HepG2 (cell line): Measurements from ENCODE around the gene WDR19. TPM values are rescaled to one million over a fixed set of nuclear protein-coding genes. Genes with fewer than 3 reads are reported as not detected.
A peak's percentile ranks its signal among the peaks of the same experiment; 100 is the strongest.

Experiments used
- ATAD3A ChIP-seq: sonication (generic); formaldehyde crosslinking; IDR thresholded peaks from 2 replicates; pipeline ENCODE4 v1.4.0; 2020; ENCODE audit warnings: missing genetic modification reagents
- CEBPB ChIP-seq: IDR thresholded peaks from 2 replicates; pipeline ENCODE4 v1.6.1; 2011; ENCODE audit warnings: low read depth, low read length, improper control_type of control experiment, borderline replicate concordance
- DRAP1 ChIP-seq: IDR thresholded peaks from 2 replicates; pipeline ENCODE4 v1.6.1; 2016; ENCODE audit warnings: missing genetic modification reagents, missing compliant biosample characterization
- ETV6 ChIP-seq: sonication (generic); formaldehyde crosslinking; conservative IDR thresholded peaks from 2 replicates; pipeline ENCODE4 v1.4.0; 2020; ENCODE audit warnings: missing genetic modification reagents
- HDAC2 ChIP-seq: sonication (generic); formaldehyde crosslinking; IDR thresholded peaks from 2 replicates; pipeline ENCODE4 v1.4.0; 2020; ENCODE audit warnings: missing genetic modification reagents
- HDAC6 ChIP-seq: fragments of 200-600 bp; sonication (generic); IDR thresholded peaks from 2 replicates; pipeline ENCODE4 v1.7.0; 2017; ENCODE audit warnings: mild to moderate bottlenecking, antibody characterized with exemption, low read length, low read depth
- REPIN1 ChIP-seq: sonication (generic); formaldehyde crosslinking; IDR thresholded peaks from 2 replicates; pipeline ENCODE4 v1.8.0; 2022; ENCODE audit warnings: missing genetic modification reagents, low read depth, mild to moderate bottlenecking, borderline replicate concordance
- SKI ChIP-seq: fragments of 450-650 bp; IDR thresholded peaks from one replicate; pipeline ENCODE4 v1.6.1; 2018; ENCODE audit warnings: mild to moderate bottlenecking; ENCODE audit not compliant: partially characterized antibody
- TEAD3 ChIP-seq: optimal IDR thresholded peaks from 2 replicates; pipeline ENCODE3; 2016; ENCODE audit warnings: borderline replicate concordance
- ZBTB2 ChIP-seq: sonication (generic); formaldehyde crosslinking; IDR thresholded peaks from 2 replicates; pipeline ENCODE4 v1.8.0; 2022; ENCODE audit warnings: low read depth, missing genetic modification reagents
- ZBTB21 ChIP-seq: sonication (generic); formaldehyde crosslinking; IDR thresholded peaks from 2 replicates; pipeline ENCODE4 v1.4.0; 2020; ENCODE audit warnings: missing genetic modification reagents
- ZBTB8A ChIP-seq: sonication (generic); formaldehyde crosslinking; IDR thresholded peaks from 2 replicates; pipeline ENCODE4 v1.4.0; 2020; ENCODE audit warnings: mild to moderate bottlenecking, low read depth, missing genetic modification reagents, borderline replicate concordance
- ZNF264 ChIP-seq: sonication (generic); formaldehyde crosslinking; IDR thresholded peaks from 2 replicates; pipeline ENCODE4 v1.4.0; 2020; ENCODE audit warnings: missing genetic modification reagents
- ZNF446 ChIP-seq: sonication (generic); formaldehyde crosslinking; IDR thresholded peaks from 2 replicates; pipeline ENCODE4 v1.5.0; 2020; ENCODE audit warnings: mild to moderate bottlenecking, missing genetic modification reagents
- ZNF557 ChIP-seq: sonication (generic); formaldehyde crosslinking; IDR thresholded peaks from 2 replicates; pipeline ENCODE4 v1.4.0; 2020; ENCODE audit warnings: missing genetic modification reagents
- ZNF709 ChIP-seq: sonication (generic); formaldehyde crosslinking; IDR thresholded peaks from 2 replicates; pipeline ENCODE4 v1.5.0; 2020; ENCODE audit warnings: mild to moderate bottlenecking, missing genetic modification reagents
- ZSCAN25 ChIP-seq: sonication (generic); formaldehyde crosslinking; IDR thresholded peaks from 2 replicates; pipeline ENCODE4 v1.8.0; 2022; ENCODE audit warnings: mild to moderate bottlenecking, missing genetic modification reagents
- polyA plus RNA-seq, 8 experiments: library from polyadenylated mRNA; depleted of rRNA in 3 of 8; stranded (reverse) in 7 of 8; unstranded in 1 of 8; fragments of >200 nt; fragmentation: Illumina TruSeq in 4 of 8; extraction: Trizol in 4 of 8; gene quantifications; 2 replicates each; pipeline versions ENCODE4 v1.2.1 to v1.2.3, GENCODE V29; 2011 to 2016; ENCODE audit warnings: low read depth in 4 of 8, missing spikeins in 1 of 8, mixed read lengths in 1 of 8; ENCODE audit not compliant: insufficient read depth in 1 of 8
- total RNA-seq, 5 experiments: library from RNA; depleted of rRNA; stranded (reverse); fragments of >200 nt; fragmentation: Illumina TruSeq; extraction: Trizol; gene quantifications; 2 replicates each; pipeline ENCODE4 v1.2.3, GENCODE V29; 2016; ENCODE audit warnings: low read depth in 1 of 5
- TF ChIP-seq, protein P1 (sequence below): sonication (generic); formaldehyde crosslinking; IDR thresholded peaks from 2 replicates; pipeline ENCODE4 v1.5.1; 2020; ENCODE audit warnings: mild to moderate bottlenecking, missing genetic modification reagents

Gene WDR19
- total and polyA plus RNA-seq, 2 of the 13 experiments (the other 11 are each of a cell fraction or from before 2014, with no cell fraction given): 22.9 to 34.1 TPM

GRCh38 chr4:39233114-39233513 is 50.8 kb downstream of the WDR19 start (continued):
- TF ChIP-seq ZBTB21 (CRISPR knock-in tag): no peak
- TF ChIP-seq ETV6 (CRISPR knock-in tag): no peak
- TF ChIP-seq ZNF446: no peak
- TF ChIP-seq ZNF709 (CRISPR knock-in tag): no peak
- no peak for TF ChIP-seq HDAC6
- TF ChIP-seq TEAD3 (CRISPR knock-in tag): no peak
- TF ChIP-seq ZNF557 (CRISPR knock-in tag): no peak
- no peak for TF ChIP-seq CEBPB
- no peak for TF ChIP-seq ZBTB8A
- TF ChIP-seq SKI: peak; percentile 52
- no peak for TF ChIP-seq ZBTB2 (CRISPR knock-in tag)
- TF ChIP-seq DRAP1 (CRISPR knock-in tag): no peak
- no peak for TF ChIP-seq REPIN1 (CRISPR knock-in tag)
- no peak for TF ChIP-seq ATAD3A (CRISPR knock-in tag)
- TF ChIP-seq HDAC2: no peak
- TF ChIP-seq ZSCAN25 (CRISPR knock-in tag): no peak
- TF ChIP-seq ZNF264 (CRISPR knock-in tag): no peak
- TF ChIP-seq, protein P1, sequence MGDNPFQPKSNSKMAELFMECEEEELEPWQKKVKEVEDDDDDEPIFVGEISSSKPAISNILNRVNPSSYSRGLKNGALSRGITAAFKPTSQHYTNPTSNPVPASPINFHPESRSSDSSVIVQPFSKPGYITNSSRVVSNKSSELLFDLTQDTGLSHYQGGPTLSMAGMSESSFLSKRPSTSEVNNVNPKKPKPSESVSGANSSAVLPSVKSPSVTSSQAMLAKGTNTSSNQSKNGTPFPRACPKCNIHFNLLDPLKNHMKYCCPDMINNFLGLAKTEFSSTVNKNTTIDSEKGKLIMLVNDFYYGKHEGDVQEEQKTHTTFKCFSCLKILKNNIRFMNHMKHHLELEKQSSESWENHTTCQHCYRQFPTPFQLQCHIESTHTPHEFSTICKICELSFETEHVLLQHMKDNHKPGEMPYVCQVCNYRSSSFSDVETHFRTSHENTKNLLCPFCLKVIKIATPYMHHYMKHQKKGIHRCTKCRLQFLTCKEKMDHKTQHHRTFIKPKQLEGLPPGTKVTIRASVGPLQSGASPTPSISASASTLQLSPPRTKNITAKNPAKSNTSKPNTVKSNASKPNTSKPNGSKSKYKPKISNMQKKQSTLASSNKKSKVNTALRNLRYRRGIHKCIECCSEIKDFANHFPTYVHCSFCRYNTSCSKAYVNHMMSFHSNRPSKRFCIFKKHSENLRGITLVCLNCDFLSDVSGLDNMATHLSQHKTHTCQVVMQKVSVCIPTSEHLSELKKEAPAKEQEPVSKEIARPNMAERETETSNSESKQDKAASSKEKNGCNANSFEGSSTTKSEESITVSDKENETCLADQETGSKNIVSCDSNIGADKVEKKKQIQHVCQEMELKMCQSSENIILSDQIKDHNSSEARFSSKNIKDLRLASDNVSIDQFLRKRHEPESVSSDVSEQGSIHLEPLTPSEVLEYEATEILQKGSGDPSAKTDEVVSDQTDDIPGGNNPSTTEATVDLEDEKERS (CRISPR knock-in tag): no peak
- TF ChIP-seq, all 625 proteins: peak for 12
